Left lung (tissue), 10 donors: ENCODE data around the gene UBASH3A. TPM values are rescaled to one million over a fixed set of nuclear protein-coding genes. Genes with fewer than 3 reads are reported as not detected.

ENCODE experiments used
- ATAC-seq: fragments of 200-7000 bp; cut with Tn5 transposase; one replicate; pipeline ENCODE4 v1.9.1; 2020; ENCODE audit warnings: moderate library complexity
- DNase-seq, 4 donors: peaks; one replicate each; pipeline ENCODE4 v3.0.0-alpha.2; 2013 to 2020
- H3K27ac ChIP-seq, 2 donors: fragments of 200-600 bp; sonication (generic) in 1 of 2; one replicate each; pipeline versions ENCODE4 v1.5.0 to v1.8.0; 2020 to 2021
- H3K27me3 ChIP-seq, 2 donors: fragments of 200-600 bp; sonication (generic) in 1 of 2; one replicate each; pipeline versions ENCODE4 v1.5.0 to v1.8.0; 2020 to 2021
- H3K36me3 ChIP-seq, 2 donors: fragments of 200-600 bp; sonication (generic) in 1 of 2; one replicate each; pipeline versions ENCODE4 v1.5.0 to v1.8.0; 2020 to 2021
- H3K4me1 ChIP-seq, 2 donors: fragments of 200-600 bp; one replicate each; pipeline ENCODE4 v1.8.0; 2021
- H3K4me3 ChIP-seq, 2 donors: fragments of 200-600 bp; sonication (generic) in 1 of 2; one replicate each; pipeline versions ENCODE4 v1.5.0 to v1.8.0; 2020 to 2021; ENCODE audit warnings: mild to moderate bottlenecking in 1 of 2
- H3K9me3 ChIP-seq, 2 donors: fragments of 200-600 bp; sonication (generic) in 1 of 2; one replicate each; pipeline versions ENCODE4 v1.5.0 to v1.8.0; 2020 to 2021
- intact Hi-C, 2 donors: fragments of 100-400 bp; cut with DNase I; formaldehyde crosslinking; loops; one replicate each; pipeline versions ENCODE4 v1.11.2 to v1.14.2; 2022
- polyA plus RNA-seq, 6 donors: library from polyadenylated mRNA; unstranded; fragments of 120-200 nt; gene quantifications; one replicate each; pipeline ENCODE4 v1.2.1, GENCODE V29; 2013; ENCODE audit not compliant: insufficient read length in 6 of 6
- total RNA-seq, 2 donors: library from RNA; stranded (reverse); fragmentation: NEBNext Ultra II Directional; extraction: Animal tissue kit (Norgen Biotek cat#: 25700); gene quantifications; one replicate each; pipeline ENCODE4 v1.2.1, GENCODE V29; 2021
- TF ChIP-seq, protein P1 (sequence below), 2 donors: fragments of 200-600 bp; sonication (generic) in 1 of 2; IDR thresholded peaks; one replicate each; pipeline versions ENCODE4 v1.5.0 to v1.8.0; 2021; ENCODE audit warnings: antibody characterized with exemption in 2 of 2
- donor health status: DM: no; HTN: yes; CAD: no.
- donor health status: DM: no; HTN: no; CAD: no.

The UBASH3A gene
- total and polyA plus RNA-seq, 8 donors, result 0.08 to 1.3 (median 0.24) TPM

DNA sequence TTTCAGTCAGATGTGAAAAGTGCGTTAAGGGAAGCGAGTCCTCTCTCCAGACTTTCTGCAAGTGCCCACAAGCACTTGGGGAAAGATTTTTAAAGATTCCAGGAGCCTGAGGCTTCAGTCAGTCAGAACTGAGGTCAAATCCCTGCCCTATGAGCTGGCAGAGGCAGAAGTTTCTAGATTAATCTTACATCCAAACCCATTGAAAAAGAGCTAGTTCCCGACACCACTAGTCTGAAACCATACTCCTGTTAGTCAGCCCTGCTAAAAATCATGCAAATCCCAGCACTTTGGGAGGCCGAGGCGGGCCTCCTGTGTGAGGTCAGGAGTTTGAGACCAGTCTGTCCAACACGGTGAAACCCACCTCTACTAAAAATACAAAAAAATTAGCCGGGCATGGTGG lies 71.3 kb downstream of the UBASH3A start:
- Histone ChIP-seq H3K27me3 (no peaks in the 10 kb centered on the region), H3K36me3 (no peaks in the 10 kb centered on the region), H3K4me1 (peaks cover 0 to 7% of the 10 kb centered on the region in 2 donors), H3K9me3 (no peaks in the 10 kb centered on the region), H3K27ac (no peak overlapping the region), H3K4me3 (no peak overlapping the region)
- ATAC-seq (no peak), DNase-seq (no peak)
- intact Hi-C loops, result no loop called here
- TF ChIP-seq, protein P1, sequence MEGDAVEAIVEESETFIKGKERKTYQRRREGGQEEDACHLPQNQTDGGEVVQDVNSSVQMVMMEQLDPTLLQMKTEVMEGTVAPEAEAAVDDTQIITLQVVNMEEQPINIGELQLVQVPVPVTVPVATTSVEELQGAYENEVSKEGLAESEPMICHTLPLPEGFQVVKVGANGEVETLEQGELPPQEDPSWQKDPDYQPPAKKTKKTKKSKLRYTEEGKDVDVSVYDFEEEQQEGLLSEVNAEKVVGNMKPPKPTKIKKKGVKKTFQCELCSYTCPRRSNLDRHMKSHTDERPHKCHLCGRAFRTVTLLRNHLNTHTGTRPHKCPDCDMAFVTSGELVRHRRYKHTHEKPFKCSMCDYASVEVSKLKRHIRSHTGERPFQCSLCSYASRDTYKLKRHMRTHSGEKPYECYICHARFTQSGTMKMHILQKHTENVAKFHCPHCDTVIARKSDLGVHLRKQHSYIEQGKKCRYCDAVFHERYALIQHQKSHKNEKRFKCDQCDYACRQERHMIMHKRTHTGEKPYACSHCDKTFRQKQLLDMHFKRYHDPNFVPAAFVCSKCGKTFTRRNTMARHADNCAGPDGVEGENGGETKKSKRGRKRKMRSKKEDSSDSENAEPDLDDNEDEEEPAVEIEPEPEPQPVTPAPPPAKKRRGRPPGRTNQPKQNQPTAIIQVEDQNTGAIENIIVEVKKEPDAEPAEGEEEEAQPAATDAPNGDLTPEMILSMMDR (IDR thresholded peaks at IDR 0.05), result no peak

DNA sequence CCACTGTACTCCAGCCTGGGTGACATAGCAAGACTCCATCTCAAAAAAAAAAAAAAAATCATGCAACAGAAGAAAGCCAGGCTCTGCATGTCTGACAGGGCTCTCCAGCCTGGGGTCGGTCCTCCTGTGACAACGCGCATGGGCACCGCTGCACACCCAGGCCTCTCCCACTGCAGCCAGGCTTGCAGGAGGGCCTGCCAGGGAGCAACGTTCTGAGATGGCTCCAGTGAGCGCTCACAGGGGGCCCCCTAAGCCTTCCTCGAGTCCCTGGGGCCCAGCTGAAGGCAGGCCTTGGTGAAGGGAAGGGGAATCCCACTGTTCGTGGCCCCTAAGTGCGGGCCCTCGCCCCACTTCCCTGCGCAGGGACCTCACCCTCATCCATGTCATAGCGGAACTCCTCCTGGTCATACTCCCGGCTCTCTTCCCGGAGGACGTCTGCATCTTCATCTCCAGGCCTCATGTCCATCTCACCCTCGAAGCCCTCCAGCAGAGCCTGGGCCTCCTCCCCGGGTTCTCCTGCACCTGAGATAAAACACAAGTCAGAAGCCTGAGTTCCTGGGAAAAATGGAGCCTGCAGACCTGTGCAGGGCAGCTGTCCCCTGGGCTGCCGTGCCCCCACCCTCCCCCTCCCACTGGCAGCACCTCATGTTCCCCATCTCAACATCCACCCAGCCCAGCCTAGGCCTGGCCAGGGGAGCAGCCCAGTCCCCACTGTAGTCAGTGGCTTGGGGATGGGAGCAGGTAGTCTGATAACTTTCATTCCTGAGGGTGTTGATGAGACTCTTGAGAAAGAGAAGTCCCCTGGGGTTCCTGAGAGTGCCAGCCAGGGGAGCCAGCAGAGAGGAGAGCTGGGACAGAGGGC lies 72.1 kb downstream of the UBASH3A start:
- intact Hi-C loops, result no loop called here
- H3K9me3 ChIP-seq, result no peaks in the 10 kb centered on the region
- no peak for DNase-seq

DNA sequence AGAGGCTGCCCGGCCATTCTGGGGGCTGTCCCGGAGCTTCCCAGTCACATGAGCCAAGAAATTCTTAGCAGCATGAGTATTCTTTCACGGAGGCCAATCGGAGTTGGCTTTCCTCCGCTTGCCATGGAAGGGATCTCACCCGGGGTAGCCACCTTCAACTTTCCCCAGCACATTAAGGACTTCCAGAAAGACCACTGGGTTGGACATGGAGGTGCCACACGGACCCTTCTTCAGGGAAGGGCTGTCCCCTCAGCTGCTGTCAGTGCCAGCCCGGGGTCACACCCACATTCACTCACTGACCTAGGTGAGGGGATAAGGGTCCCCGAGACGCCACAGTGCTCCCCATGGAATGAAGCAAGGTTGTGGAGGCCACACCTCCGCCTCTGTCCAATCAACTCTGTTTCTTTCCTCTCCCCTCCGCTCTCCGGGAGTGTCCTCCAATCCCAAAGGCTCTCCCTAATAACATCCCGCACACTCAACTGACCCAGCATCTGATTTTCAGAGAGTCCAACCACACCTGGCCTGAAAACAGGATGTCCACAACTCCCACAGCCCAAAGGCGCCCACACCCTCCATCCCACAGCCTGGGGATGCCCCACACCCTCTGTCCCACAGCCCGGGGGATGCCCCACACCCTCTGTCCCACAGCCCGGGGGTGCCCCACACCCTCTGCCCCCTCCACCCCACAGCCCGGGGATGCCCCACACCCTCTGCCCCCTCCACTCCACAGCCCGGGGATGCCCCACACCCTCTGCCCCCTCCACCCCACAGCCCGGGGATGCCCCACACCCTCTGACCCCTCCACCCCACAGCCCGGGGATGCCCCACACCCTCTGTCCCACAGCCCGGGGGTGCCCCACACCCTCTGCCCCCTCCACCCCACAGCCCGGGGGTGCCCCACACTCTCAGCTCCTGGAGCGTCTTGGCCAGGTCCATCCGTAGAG lies 73.0 kb downstream of the UBASH3A start:
- TF ChIP-seq, protein P1 (IDR thresholded peaks at IDR 0.05), result no peak

More for the DNA sequence above, 72.1 kb downstream of the UBASH3A start:
- no peak overlapping the region for H3K27ac ChIP-seq
- TF ChIP-seq, protein P1 (IDR thresholded peaks at IDR 0.05), result no peak
- H3K4me1 ChIP-seq, result peaks cover 0 to 7% of the 10 kb centered on the region in 2 donors
- H3K4me3 ChIP-seq, result no peak overlapping the region
- no peaks in the 10 kb centered on the region for H3K36me3 ChIP-seq
- ATAC-seq, result no peak
- no peaks in the 10 kb centered on the region for H3K27me3 ChIP-seq

DNA sequence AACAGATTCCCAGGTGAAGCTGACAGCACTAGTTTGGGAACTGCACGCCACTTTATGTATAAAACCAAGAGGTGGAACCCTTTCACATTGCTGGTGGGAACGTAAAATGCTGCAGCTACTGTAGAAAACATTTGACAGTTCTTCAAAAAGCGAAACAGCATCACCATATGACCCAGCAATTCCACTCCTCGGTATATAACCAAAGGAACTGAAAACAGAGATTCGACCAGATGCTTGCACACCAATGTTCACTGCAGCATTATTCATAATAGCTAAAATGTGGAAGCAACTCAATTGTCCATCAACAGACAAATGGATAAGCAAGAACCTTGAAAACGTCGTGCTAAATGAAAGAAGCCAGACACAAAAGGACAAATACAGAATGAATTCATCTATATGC lies 74.8 kb downstream of the UBASH3A start:
- ATAC-seq, result no peak
- intact Hi-C loops, result no loop called here
- Histone ChIP-seq H3K9me3 (no peaks in the 10 kb centered on the region), H3K27me3 (no peaks in the 10 kb centered on the region), H3K4me3 (no peak overlapping the region), H3K27ac (no peak overlapping the region), H3K36me3 (no peaks in the 10 kb centered on the region), H3K4me1 (peaks cover 0 to 7% of the 10 kb centered on the region in 2 donors)
- no peak for DNase-seq
- TF ChIP-seq, protein P1 (IDR thresholded peaks at IDR 0.05), result no peak

More for the DNA sequence above, 73.0 kb downstream of the UBASH3A start:
- H3K27ac ChIP-seq, result no peak overlapping the region
- H3K4me3 ChIP-seq, result no peak overlapping the region
- H3K27me3 ChIP-seq, result no peaks in the 10 kb centered on the region
- no peaks in the 10 kb centered on the region for H3K36me3 ChIP-seq
- intact Hi-C loops, result no loop called here
- H3K4me1 ChIP-seq, result peaks cover 0 to 7% of the 10 kb centered on the region in 2 donors
- DNase-seq (no peak), ATAC-seq (no peak)
- no peaks in the 10 kb centered on the region for H3K9me3 ChIP-seq

DNA sequence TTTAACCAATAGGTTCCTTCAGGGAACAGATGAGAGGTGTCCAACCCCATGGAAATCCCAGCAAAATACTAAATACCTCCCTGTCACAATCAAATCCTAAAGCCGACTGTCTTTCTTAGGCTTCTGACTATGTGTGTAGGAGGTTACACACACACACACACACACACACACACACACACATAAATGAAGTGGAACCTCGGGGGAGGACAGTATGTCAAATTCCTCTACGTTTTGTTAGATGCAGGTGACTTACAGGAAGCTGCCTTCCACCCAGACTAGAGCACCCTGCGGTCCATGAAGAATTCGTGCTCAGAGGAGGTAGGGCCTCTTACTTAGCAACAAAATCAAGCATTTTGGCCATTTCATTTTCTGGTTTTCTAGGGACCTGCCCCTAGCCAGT lies 75.9 kb downstream of the UBASH3A start:
- ATAC-seq, result no peak
- TF ChIP-seq, protein P1 (IDR thresholded peaks at IDR 0.05), result no peak

More for the DNA sequence above, 75.9 kb downstream of the UBASH3A start:
- H3K9me3 ChIP-seq, result no peaks in the 10 kb centered on the region
- intact Hi-C loops, result no loop called here
- H3K27me3 ChIP-seq, result no peaks in the 10 kb centered on the region
- DNase-seq, result no peak
- H3K36me3 ChIP-seq, result no peaks in the 10 kb centered on the region
- no peak overlapping the region for H3K4me3 ChIP-seq
- H3K4me1 ChIP-seq, result no peaks in the 10 kb centered on the region
- no peak overlapping the region for H3K27ac ChIP-seq
